PFSK-1 (cell line): ENCODE data around the gene RSAD2.

ENCODE experiments used
- FOXP2 ChIP-seq: optimal IDR thresholded peaks from 2 replicates; pipeline ENCODE3; 2011; ENCODE audit warnings: borderline replicate concordance, control low read depth, inconsistent platforms; ENCODE audit not compliant: insufficient read depth; ENCODE audit errors: extremely low read length, extremely low read depth
- POLR2AphosphoS5 ChIP-seq: IDR thresholded peaks from 2 replicates; pipeline ENCODE4 v1.6.1; 2012; ENCODE audit warnings: low read depth, mild to moderate bottlenecking, control low read depth, low read length, moderate library complexity
- SIN3A ChIP-seq: IDR thresholded peaks from 2 replicates; pipeline ENCODE4 v1.6.1; 2012; ENCODE audit warnings: mild to moderate bottlenecking, low read length, moderate library complexity, borderline replicate concordance; ENCODE audit not compliant: insufficient read depth
- TAF1 ChIP-seq: IDR thresholded peaks from 2 replicates; pipeline ENCODE4 v1.6.1; 2012; ENCODE audit warnings: low read length, control low read depth, borderline replicate concordance; ENCODE audit not compliant: insufficient read depth
- TF ChIP-seq, protein P1 (sequence below), 2 experiments: IDR thresholded peaks; 2 replicates each; pipeline versions ENCODE4 v1.6.1 to v1.8.0; 2011 to 2012; ENCODE audit warnings: low read depth in 2 of 2, low read length in 2 of 2, control low read depth in 1 of 2, inconsistent platforms in 1 of 2, mild to moderate bottlenecking in 1 of 2, moderate library complexity in 1 of 2; ENCODE audit not compliant: insufficient read depth in 1 of 2

RSAD2 gene

DNA sequence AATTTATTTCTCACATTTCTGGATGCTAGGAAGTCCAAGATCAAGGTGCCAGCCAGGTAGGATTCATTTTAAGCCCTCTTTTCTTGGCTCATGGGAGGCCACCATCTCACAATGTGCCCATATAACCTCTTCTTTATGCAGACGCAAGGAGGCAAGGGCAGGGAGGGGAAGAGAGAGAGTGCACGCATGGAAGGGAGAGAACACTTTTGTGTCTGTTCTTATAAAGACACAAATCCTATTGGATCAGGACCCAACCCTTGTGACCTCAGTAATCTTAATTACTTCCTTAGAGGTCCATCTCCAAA, 44.3 kb upstream of the RSAD2 start:
- TF ChIP-seq, protein P1, sequence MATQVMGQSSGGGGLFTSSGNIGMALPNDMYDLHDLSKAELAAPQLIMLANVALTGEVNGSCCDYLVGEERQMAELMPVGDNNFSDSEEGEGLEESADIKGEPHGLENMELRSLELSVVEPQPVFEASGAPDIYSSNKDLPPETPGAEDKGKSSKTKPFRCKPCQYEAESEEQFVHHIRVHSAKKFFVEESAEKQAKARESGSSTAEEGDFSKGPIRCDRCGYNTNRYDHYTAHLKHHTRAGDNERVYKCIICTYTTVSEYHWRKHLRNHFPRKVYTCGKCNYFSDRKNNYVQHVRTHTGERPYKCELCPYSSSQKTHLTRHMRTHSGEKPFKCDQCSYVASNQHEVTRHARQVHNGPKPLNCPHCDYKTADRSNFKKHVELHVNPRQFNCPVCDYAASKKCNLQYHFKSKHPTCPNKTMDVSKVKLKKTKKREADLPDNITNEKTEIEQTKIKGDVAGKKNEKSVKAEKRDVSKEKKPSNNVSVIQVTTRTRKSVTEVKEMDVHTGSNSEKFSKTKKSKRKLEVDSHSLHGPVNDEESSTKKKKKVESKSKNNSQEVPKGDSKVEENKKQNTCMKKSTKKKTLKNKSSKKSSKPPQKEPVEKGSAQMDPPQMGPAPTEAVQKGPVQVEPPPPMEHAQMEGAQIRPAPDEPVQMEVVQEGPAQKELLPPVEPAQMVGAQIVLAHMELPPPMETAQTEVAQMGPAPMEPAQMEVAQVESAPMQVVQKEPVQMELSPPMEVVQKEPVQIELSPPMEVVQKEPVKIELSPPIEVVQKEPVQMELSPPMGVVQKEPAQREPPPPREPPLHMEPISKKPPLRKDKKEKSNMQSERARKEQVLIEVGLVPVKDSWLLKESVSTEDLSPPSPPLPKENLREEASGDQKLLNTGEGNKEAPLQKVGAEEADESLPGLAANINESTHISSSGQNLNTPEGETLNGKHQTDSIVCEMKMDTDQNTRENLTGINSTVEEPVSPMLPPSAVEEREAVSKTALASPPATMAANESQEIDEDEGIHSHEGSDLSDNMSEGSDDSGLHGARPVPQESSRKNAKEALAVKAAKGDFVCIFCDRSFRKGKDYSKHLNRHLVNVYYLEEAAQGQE (IDR thresholded peaks at IDR 0.05; ENCODE audit: insufficient read depth in 1 of 2, low read depth in 2 of 2, low read length in 2 of 2) = no peak
- TF ChIP-seq TAF1 (no peak), SIN3A (no peak), POLR2AphosphoS5 (no peak), FOXP2 (no peak)

- TF ChIP-seq SIN3A (no peak), POLR2AphosphoS5 (no peak), TAF1 (no peak), FOXP2 (no peak)
- TF ChIP-seq, protein P1 (IDR thresholded peaks at IDR 0.05; ENCODE audit: insufficient read depth in 1 of 2, low read depth in 2 of 2, low read length in 2 of 2) = no peak
These were observed 43.4 kb upstream of the RSAD2 start for GRCh38 chr2:6834163-6834562.

- TF ChIP-seq FOXP2 (no peak), SIN3A (no peak), POLR2AphosphoS5 (no peak), TAF1 (no peak)
- TF ChIP-seq, protein P1 (IDR thresholded peaks at IDR 0.05; ENCODE audit: insufficient read depth in 1 of 2, low read depth in 2 of 2, low read length in 2 of 2) = no peak
These were observed 42.1 kb upstream of the RSAD2 start for GRCh38 chr2:6835467-6835866.

DNA sequence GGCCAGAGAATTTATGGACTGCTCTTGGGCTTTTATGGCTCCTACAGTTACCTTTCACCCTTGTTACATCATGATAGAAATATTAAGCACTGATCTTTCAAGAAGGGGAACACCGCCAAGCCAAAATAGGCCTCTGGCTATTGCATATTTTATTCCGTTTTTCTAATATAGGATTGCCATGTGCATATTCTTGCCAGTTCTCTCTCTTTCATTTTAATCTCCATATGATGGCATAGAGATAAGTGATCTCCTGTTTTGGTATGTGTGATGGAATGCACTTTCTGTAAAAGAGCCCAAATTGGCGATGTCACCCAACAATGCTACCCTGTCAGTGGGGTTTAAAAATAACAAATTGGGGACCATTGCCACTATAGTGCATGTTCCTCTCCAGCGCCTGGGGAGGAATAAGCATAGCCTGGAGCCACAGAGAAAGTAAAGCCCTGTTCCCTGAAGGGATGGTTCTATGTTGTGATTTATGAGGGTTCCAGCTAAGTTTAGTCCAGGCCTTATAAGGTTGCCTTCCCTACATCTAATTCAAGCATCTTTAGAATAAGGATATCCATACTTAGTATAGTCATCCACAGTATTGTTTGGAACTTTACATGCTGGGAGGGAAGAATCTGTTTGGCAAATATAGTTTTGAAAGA, 38.8 kb upstream of the RSAD2 start:
- TF ChIP-seq FOXP2 (no peak), TAF1 (no peak), POLR2AphosphoS5 (no peak), SIN3A (no peak)
- TF ChIP-seq, protein P1 (IDR thresholded peaks at IDR 0.05; ENCODE audit: insufficient read depth in 1 of 2, low read depth in 2 of 2, low read length in 2 of 2) = no peak
